Measurements from ENCODE around the gene KCNJ9. TPM values are rescaled to one million over a fixed set of nuclear protein-coding genes. Genes with fewer than 3 reads are reported as not detected.

Gene KCNJ9
- total and polyA plus RNA-seq, 2 experiments from 2014 or later = 0.24 to 0.34 TPM

- no peak overlapping the region for H3K27ac Mint-ChIP-seq
- Histone ChIP-seq H3K4me1 (ENCODE audit: insufficient read depth) (peaks cover 48% of the 10 kb centered on the region), H3K27ac (ENCODE audit: low read depth) (no peak overlapping the region), H3K27me3 (ENCODE audit: insufficient read depth) (no peaks in the 10 kb centered on the region), H2AFZ (no peak overlapping the region), H3K4me2 (peak overlapping the region; percentile 82), H3K36me3 (ENCODE audit: insufficient read depth) (no peaks in the 10 kb centered on the region), H4K20me1 (replicated peaks; ENCODE audit: insufficient read depth) (no peaks in the 10 kb centered on the region), H3F3A (replicated peaks; ENCODE audit: low read depth) (no peaks in the 10 kb centered on the region), H3K4me3 (0 out of 2 replicates have a peak overlapping the region, but pooled peaks have one; percentile 17), H3K79me2 (replicated peaks; ENCODE audit: insufficient read depth) (peaks cover 4% of the 10 kb centered on the region; the same call in 1 of the 2 replicates), H3K9me2 (ENCODE audit: insufficient read depth) (no peaks in the 10 kb centered on the region)
- H3K9me3 Mint-ChIP-seq = no peaks in the 10 kb centered on the region
- H3K4me1 Mint-ChIP-seq = peaks cover 61% of the 10 kb centered on the region
- H3K27me3 Mint-ChIP-seq (ENCODE audit: insufficient read depth, low read depth, poor library complexity) = peaks cover 11% of the 10 kb centered on the region
- TF ChIP-seq ZNF462 (CRISPR knock-in tag; IDR thresholded peaks at IDR 0.05) = 0 out of 2 replicates have a peak, but pooled peaks have one; percentile 21
- TF ChIP-seq ZNF331 (CRISPR knock-in tag; IDR thresholded peaks at IDR 0.05; ENCODE audit: low read depth) = no peak
- H3K36me3 Mint-ChIP-seq (ENCODE audit: low read depth) = peaks cover 26% of the 10 kb centered on the region
- H3K4me3 Mint-ChIP-seq = peak overlapping the region; percentile 79
- DNase-seq (ENCODE audit: low spot score) (no peak), ATAC-seq (peak; percentile 42)
Observed at GRCh38 chr1:160117709-160118183, 36.4 kb downstream of the KCNJ9 start.

GRCh38 chr1:160118928-160119327 is 37.6 kb downstream of the KCNJ9 start:
- DNase-seq (ENCODE audit: low spot score) = no peak
- H3K27ac ChIP-seq (ENCODE audit: low read depth) = no peak overlapping the region
- peaks cover 38% of the 10 kb centered on the region for H3K36me3 Mint-ChIP-seq (ENCODE audit: low read depth)
- H3K4me1 Mint-ChIP-seq = peaks cover 53% of the 10 kb centered on the region
- peaks cover 44% of the 10 kb centered on the region for H3K4me1 ChIP-seq (ENCODE audit: insufficient read depth)
- H3K4me2 ChIP-seq = no peak overlapping the region
- peaks cover 9% of the 10 kb centered on the region for H3K27me3 Mint-ChIP-seq (ENCODE audit: insufficient read depth, low read depth, poor library complexity)
- peaks cover 4% of the 10 kb centered on the region; the same call in 1 of the 2 replicates for H3K79me2 ChIP-seq (replicated peaks; ENCODE audit: insufficient read depth)
- H4K20me1 ChIP-seq (replicated peaks; ENCODE audit: insufficient read depth) = no peaks in the 10 kb centered on the region
- H3K36me3 ChIP-seq (ENCODE audit: insufficient read depth) = no peaks in the 10 kb centered on the region
- no peaks in the 10 kb centered on the region for H3F3A ChIP-seq (replicated peaks; ENCODE audit: low read depth)
- no peak overlapping the region for H2AFZ ChIP-seq
- no peak overlapping the region; the same call in 2 of the 3 replicates for H3K4me3 Mint-ChIP-seq
- no peaks in the 10 kb centered on the region for H3K27me3 ChIP-seq (ENCODE audit: insufficient read depth)
- no peaks in the 10 kb centered on the region for H3K9me3 Mint-ChIP-seq
- no peak overlapping the region; the same call in 1 of the 2 replicates for H3K27ac Mint-ChIP-seq
- no peak for ATAC-seq
- H3K4me3 ChIP-seq = no peak overlapping the region
- H3K9me2 ChIP-seq (ENCODE audit: insufficient read depth) = no peaks in the 10 kb centered on the region
- TF ChIP-seq JUNB (IDR thresholded peaks at IDR 0.05; ENCODE audit: unreplicated experiment) (no peak), EZH2phosphoT487 (IDR thresholded peaks at IDR 0.05; ENCODE audit: unreplicated experiment) (no peak), CREB1 (CRISPR knock-in tag; IDR thresholded peaks at IDR 0.05; ENCODE audit: low read depth) (no peak), NANOG (IDR thresholded peaks at IDR 0.05; ENCODE audit: borderline replicate concordance) (no peak), ZNF331 (CRISPR knock-in tag; IDR thresholded peaks at IDR 0.05; ENCODE audit: low read depth) (no peak), ZNF114 (CRISPR knock-in tag; IDR thresholded peaks at IDR 0.05) (no peak), REST (IDR thresholded peaks at IDR 0.05; ENCODE audit: unreplicated experiment) (no peak), POLR2AphosphoS5 (IDR thresholded peaks at IDR 0.05; ENCODE audit: low read depth) (no peak), EZH2 (IDR thresholded peaks at IDR 0.05; ENCODE audit: low read depth, unreplicated experiment) (no peak)
